Activated CD8-positive, alpha-beta memory T cell treated with anti-CD3 and anti-CD28 coated beads for 48 hours (primary cell): ENCODE measurements around the gene KCNN3.
"Not testable (repeated sequence)": the region's sequence is repeated elsewhere in the genome, so short reads cannot be mapped to it uniquely, and the experiment has no call there.

ENCODE experiments used
- DNase-seq, 3 experiments: peaks; one replicate each; pipeline ENCODE4 v3.0.0-alpha.2; 2020; ENCODE audit warnings: low read depth in 2 of 3, low spot score in 2 of 3

KCNN3 gene

GRCh38 chr1:154870115-154870571, at the start of gene KCNN3:
Gene KCNN3 (minus strand): TSS chr1:154870281. CDS start chr1:154869964, 317 bp downstream.
- peak; percentile 44 to 45 (median 45) for DNase-seq

GRCh38 chr1:154913273-154913672, 43.2 kb upstream of the KCNN3 start:
- no peak for DNase-seq

GRCh38 chr1:154912755-154913154, 42.7 kb upstream of the KCNN3 start:
- no peak for DNase-seq

- no peak for DNase-seq
Measured at GRCh38 chr1:154911691-154912550, 41.8 kb upstream of the KCNN3 start.

GRCh38 chr1:154910851-154911250, 40.8 kb upstream of the KCNN3 start:
- DNase-seq, result no peak

GRCh38 chr1:154908937-154909336, 38.9 kb upstream of the KCNN3 start:
- no peak for DNase-seq

GRCh38 chr1:154908129-154908528, 38.0 kb upstream of the KCNN3 start:
- DNase-seq, result not testable (repeated sequence)

GRCh38 chr1:154906621-154907081, 36.6 kb upstream of the KCNN3 start:
- DNase-seq, result no peak

- no peak for DNase-seq
Measured at GRCh38 chr1:154902938-154903566, 33.0 kb upstream of the KCNN3 start.

- DNase-seq, result no peak
Measured at GRCh38 chr1:154901591-154901990, 31.5 kb upstream of the KCNN3 start.

- no peak for DNase-seq
Measured at GRCh38 chr1:154899041-154899440, 29.0 kb upstream of the KCNN3 start.

- no peak for DNase-seq
Measured at GRCh38 chr1:154896771-154897286, 26.7 kb upstream of the KCNN3 start.

- DNase-seq, result no peak
Measured at GRCh38 chr1:154895798-154896197, 25.7 kb upstream of the KCNN3 start.

- no peak for DNase-seq
Measured at GRCh38 chr1:154891452-154891851, 21.4 kb upstream of the KCNN3 start.

- DNase-seq, result no peak
Measured at GRCh38 chr1:154888757-154889156, 18.7 kb upstream of the KCNN3 start.

- no peak for DNase-seq
Measured at GRCh38 chr1:154886281-154887015, 16.4 kb upstream of the KCNN3 start.

- no peak for DNase-seq
Measured at GRCh38 chr1:154884869-154885701, 15.0 kb upstream of the KCNN3 start.

GRCh38 chr1:154883919-154884868, 14.1 kb upstream of the KCNN3 start:
- DNase-seq, result no peak

GRCh38 chr1:154881820-154882535, 11.9 kb upstream of the KCNN3 start:
- DNase-seq, result no peak
